ENCODE measurements around the gene RC3H1.

The RC3H1 gene

DNA sequence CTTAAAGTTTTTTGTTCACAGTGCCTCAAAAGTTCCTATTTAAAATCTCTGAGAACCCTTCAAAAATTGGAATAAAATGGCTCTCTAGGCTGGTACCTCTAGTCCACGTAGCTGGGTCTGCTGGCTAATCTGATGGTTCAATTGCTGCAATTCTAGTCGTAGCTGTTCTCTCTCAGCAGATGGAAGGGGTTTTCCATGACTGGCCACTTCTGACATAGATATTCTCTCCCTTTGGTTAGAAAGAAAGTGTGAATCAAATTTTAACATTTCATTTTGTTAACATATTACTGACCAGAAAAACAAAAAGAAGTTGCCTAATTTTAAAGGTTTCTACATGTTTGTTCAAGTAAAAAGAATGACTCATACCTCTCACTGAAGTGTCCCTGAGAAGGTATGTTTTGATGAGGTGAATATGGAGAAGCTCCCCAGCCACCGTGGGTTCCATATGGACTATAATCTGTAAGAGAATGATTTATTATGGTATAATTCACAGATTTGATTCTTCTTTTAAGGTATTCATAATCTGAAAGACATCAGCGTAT lies 75.7 kb downstream of the RC3H1 start (continued):
- TF ChIP-seq, protein P1, sequence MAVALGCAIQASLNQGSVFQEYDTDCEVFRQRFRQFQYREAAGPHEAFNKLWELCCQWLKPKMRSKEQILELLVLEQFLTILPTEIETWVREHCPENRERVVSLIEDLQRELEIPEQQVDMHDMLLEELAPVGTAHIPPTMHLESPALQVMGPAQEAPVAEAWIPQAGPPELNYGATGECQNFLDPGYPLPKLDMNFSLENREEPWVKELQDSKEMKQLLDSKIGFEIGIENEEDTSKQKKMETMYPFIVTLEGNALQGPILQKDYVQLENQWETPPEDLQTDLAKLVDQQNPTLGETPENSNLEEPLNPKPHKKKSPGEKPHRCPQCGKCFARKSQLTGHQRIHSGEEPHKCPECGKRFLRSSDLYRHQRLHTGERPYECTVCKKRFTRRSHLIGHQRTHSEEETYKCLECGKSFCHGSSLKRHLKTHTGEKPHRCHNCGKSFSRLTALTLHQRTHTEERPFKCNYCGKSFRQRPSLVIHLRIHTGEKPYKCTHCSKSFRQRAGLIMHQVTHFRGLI (tag by site-specific recombination; IDR thresholded peaks at IDR 0.05) = no peak
- TF ChIP-seq ZNF549 (tag by site-specific recombination; IDR thresholded peaks at IDR 0.05) (no peak), ZNF112 (tag by site-specific recombination; IDR thresholded peaks at IDR 0.05) (no peak), OVOL3 (tag by site-specific recombination; IDR thresholded peaks at IDR 0.05) (no peak), ZNF501 (tag by site-specific recombination; IDR thresholded peaks at IDR 0.05) (no peak)
- TF ChIP-seq, protein P2, sequence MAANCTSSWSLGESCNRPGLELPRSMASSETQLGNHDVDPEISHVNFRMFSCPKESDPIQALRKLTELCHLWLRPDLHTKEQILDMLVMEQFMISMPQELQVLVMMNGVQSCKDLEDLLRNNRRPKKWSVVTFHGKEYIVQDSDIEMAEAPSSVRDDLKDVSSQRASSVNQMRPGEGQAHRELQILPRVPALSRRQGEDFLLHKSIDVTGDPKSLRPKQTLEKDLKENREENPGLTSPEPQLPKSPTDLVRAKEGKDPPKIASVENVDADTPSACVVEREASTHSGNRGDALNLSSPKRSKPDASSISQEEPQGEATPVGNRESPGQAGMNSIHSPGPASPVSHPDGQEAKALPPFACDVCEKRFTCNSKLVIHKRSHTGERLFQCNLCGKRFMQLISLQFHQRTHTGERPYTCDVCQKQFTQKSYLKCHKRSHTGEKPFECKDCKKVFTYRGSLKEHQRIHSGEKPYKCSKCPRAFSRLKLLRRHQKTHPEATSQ (tag by site-specific recombination; IDR thresholded peaks at IDR 0.05) = no peak
- TF ChIP-seq, protein P3, sequence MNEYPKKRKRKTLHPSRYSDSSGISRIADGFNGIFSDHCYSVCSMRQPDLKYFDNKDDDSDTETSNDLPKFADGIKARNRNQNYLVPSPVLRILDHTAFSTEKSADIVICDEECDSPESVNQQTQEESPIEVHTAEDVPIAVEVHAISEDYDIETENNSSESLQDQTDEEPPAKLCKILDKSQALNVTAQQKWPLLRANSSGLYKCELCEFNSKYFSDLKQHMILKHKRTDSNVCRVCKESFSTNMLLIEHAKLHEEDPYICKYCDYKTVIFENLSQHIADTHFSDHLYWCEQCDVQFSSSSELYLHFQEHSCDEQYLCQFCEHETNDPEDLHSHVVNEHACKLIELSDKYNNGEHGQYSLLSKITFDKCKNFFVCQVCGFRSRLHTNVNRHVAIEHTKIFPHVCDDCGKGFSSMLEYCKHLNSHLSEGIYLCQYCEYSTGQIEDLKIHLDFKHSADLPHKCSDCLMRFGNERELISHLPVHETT (tag by site-specific recombination; IDR thresholded peaks at IDR 0.05) = no peak
- TF ChIP-seq, protein P4, sequence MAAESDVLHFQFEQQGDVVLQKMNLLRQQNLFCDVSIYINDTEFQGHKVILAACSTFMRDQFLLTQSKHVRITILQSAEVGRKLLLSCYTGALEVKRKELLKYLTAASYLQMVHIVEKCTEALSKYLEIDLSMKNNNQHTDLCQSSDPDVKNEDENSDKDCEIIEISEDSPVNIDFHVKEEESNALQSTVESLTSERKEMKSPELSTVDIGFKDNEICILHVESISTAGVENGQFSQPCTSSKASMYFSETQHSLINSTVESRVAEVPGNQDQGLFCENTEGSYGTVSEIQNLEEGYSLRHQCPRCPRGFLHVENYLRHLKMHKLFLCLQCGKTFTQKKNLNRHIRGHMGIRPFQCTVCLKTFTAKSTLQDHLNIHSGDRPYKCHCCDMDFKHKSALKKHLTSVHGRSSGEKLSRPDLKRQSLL (tag by site-specific recombination; IDR thresholded peaks at IDR 0.05) = no peak

DNA sequence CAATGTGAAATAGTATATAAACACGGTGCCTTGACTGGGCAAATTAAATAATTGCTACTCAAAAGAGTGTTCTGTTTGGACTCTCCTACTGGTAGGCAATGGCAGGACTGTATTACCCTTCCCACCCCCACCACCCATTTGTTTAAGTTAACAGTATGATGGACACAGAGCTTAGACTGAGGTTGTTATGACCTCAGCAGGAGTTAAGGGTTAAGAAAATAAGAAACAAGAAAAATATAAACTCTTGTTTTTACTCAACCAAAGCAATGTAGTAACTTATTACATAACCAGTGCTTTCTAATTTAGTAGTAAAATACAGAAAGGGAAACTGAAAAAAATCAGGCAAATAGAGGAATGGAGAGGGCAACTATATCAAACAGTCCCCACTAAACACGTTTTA lies 85.1 kb downstream of the RC3H1 start:
- Histone ChIP-seq H3K9me3 (ENCODE audit: control insufficient read depth, insufficient read depth, low read depth, low read length) (no peaks in the 10 kb centered on the region), H3K4me1 (ENCODE audit: control insufficient read depth, insufficient read depth, low read length) (no peaks in the 10 kb centered on the region), H3K27ac (ENCODE audit: extremely low read depth, low read depth, low read length) (no peak overlapping the region), H3K4me3 (ENCODE audit: low read depth, low read length) (no peak overlapping the region), H3K36me3 (ENCODE audit: control insufficient read depth in 2 of 2, insufficient read depth in 1 of 2, low read length in 2 of 2) (peaks cover 53 to 65% of the 10 kb centered on the region in 2 experiments)
- TF ChIP-seq, protein P5, sequence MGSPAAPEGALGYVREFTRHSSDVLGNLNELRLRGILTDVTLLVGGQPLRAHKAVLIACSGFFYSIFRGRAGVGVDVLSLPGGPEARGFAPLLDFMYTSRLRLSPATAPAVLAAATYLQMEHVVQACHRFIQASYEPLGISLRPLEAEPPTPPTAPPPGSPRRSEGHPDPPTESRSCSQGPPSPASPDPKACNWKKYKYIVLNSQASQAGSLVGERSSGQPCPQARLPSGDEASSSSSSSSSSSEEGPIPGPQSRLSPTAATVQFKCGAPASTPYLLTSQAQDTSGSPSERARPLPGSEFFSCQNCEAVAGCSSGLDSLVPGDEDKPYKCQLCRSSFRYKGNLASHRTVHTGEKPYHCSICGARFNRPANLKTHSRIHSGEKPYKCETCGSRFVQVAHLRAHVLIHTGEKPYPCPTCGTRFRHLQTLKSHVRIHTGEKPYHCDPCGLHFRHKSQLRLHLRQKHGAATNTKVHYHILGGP (tag by site-specific recombination; IDR thresholded peaks at IDR 0.05) = no peak
- TF ChIP-seq, protein P6, sequence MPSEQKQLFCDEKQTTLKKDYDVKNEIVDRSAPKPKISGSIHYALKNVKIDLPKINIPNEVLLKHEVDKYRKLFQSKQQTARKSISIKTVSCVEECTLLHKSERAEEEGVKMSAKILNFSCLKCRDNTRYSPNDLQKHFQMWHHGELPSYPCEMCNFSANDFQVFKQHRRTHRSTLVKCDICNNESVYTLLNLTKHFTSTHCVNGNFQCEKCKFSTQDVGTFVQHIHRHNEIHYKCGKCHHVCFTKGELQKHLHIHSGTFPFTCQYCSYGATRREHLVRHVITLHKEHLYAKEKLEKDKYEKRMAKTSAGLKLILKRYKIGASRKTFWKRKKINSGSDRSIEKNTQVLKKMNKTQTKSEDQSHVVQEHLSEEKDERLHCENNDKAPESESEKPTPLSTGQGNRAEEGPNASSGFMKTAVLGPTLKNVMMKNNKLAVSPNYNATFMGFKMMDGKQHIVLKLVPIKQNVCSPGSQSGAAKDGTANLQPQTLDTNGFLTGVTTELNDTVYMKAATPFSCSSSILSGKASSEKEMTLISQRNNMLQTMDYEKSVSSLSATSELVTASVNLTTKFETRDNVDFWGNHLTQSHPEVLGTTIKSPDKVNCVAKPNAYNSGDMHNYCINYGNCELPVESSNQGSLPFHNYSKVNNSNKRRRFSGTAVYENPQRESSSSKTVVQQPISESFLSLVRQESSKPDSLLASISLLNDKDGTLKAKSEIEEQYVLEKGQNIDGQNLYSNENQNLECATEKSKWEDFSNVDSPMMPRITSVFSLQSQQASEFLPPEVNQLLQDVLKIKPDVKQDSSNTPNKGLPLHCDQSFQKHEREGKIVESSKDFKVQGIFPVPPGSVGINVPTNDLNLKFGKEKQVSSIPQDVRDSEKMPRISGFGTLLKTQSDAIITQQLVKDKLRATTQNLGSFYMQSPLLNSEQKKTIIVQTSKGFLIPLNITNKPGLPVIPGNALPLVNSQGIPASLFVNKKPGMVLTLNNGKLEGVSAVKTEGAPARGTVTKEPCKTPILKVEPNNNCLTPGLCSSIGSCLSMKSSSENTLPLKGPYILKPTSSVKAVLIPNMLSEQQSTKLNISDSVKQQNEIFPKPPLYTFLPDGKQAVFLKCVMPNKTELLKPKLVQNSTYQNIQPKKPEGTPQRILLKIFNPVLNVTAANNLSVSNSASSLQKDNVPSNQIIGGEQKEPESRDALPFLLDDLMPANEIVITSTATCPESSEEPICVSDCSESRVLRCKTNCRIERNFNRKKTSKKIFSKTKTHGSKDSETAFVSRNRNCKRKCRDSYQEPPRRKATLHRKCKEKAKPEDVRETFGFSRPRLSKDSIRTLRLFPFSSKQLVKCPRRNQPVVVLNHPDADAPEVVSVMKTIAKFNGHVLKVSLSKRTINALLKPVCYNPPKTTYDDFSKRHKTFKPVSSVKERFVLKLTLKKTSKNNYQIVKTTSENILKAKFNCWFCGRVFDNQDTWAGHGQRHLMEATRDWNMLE (tag by site-specific recombination; conservative IDR thresholded peaks at IDR 0.05; ENCODE audit: low read depth) = no peak
- TF ChIP-seq KLF1 (tag by site-specific recombination; IDR thresholded peaks at IDR 0.05) (no peak), MYNN (tag by site-specific recombination; IDR thresholded peaks at IDR 0.05; ENCODE audit: borderline replicate concordance) (no peak)
- TF ChIP-seq, protein P7, sequence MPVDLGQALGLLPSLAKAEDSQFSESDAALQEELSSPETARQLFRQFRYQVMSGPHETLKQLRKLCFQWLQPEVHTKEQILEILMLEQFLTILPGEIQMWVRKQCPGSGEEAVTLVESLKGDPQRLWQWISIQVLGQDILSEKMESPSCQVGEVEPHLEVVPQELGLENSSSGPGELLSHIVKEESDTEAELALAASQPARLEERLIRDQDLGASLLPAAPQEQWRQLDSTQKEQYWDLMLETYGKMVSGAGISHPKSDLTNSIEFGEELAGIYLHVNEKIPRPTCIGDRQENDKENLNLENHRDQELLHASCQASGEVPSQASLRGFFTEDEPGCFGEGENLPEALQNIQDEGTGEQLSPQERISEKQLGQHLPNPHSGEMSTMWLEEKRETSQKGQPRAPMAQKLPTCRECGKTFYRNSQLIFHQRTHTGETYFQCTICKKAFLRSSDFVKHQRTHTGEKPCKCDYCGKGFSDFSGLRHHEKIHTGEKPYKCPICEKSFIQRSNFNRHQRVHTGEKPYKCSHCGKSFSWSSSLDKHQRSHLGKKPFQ (tag by site-specific recombination; IDR thresholded peaks at IDR 0.05) = no peak
- TF ChIP-seq, protein P3 (tag by site-specific recombination; IDR thresholded peaks at IDR 0.05) = no peak
- TF ChIP-seq, protein P8, sequence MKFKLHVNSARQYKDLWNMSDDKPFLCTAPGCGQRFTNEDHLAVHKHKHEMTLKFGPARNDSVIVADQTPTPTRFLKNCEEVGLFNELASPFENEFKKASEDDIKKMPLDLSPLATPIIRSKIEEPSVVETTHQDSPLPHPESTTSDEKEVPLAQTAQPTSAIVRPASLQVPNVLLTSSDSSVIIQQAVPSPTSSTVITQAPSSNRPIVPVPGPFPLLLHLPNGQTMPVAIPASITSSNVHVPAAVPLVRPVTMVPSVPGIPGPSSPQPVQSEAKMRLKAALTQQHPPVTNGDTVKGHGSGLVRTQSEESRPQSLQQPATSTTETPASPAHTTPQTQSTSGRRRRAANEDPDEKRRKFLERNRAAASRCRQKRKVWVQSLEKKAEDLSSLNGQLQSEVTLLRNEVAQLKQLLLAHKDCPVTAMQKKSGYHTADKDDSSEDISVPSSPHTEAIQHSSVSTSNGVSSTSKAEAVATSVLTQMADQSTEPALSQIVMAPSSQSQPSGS (tag by site-specific recombination; IDR thresholded peaks at IDR 0.05; ENCODE audit: low read depth) = no peak
- ChIA-PET CTCF (interaction anchor here (0.6 kb wide), 1 partner anchor 138 kb away, joined by 3 read pairs; no protein-coding TSS in a partner anchor), POLR2A (no interaction called here)
